NT2/D1 (cell line): ENCODE results near the gene BACH2.
"Not testable (repeated sequence)": the region's sequence is repeated elsewhere in the genome, so short reads cannot be mapped to it uniquely, and the experiment has no call there.

Source experiments
- DNase-seq: peaks from one replicate; pipeline ENCODE4 v3.0.0-alpha.2; 2011; ENCODE audit warnings: low read depth, low spot score
- H3K27me3 ChIP-seq: 2 replicates; pipeline ENCODE4 v1.6.0; 2011; ENCODE audit warnings: mild to moderate bottlenecking; ENCODE audit not compliant: insufficient read length, insufficient read depth
- H3K36me3 ChIP-seq: 2 replicates; pipeline ENCODE4 v1.6.1; 2011; ENCODE audit warnings: mild to moderate bottlenecking, low read length, mixed read lengths; ENCODE audit not compliant: insufficient read depth, insufficient read length
- H3K4me1 ChIP-seq: 2 replicates; pipeline ENCODE4 v1.5.1; 2011; ENCODE audit not compliant: insufficient read depth, insufficient read length
- H3K4me3 ChIP-seq: 2 replicates; pipeline ENCODE4 v1.5.1; 2011; ENCODE audit warnings: low read depth; ENCODE audit not compliant: insufficient read length
- H3K9ac ChIP-seq: 2 replicates; pipeline ENCODE4 v1.6.0; 2011; ENCODE audit warnings: low read depth; ENCODE audit not compliant: insufficient read length
- H3K9me3 ChIP-seq: 2 replicates; pipeline ENCODE4 v1.5.1; 2011; ENCODE audit warnings: mild to moderate bottlenecking, low read length; ENCODE audit not compliant: insufficient read depth
- SUZ12 ChIP-seq: IDR thresholded peaks from 2 replicates; pipeline ENCODE4 v1.6.1; 2011; ENCODE audit not compliant: insufficient read length, insufficient read depth; ENCODE audit errors: extremely low read depth
- YY1 ChIP-seq: IDR thresholded peaks from 2 replicates; pipeline ENCODE4 v1.6.1; 2011; ENCODE audit not compliant: insufficient read length, insufficient read depth
- ZNF274 ChIP-seq: IDR thresholded peaks from 2 replicates; pipeline ENCODE4 v1.6.1; 2011; ENCODE audit warnings: mild to moderate bottlenecking, low read depth, low read length

The BACH2 gene

GRCh38 chr6:90121982-90122381 is 174.7 kb downstream of the BACH2 start:
- DNase-seq = no peak
- Histone ChIP-seq H3K27me3 (no peaks in the 10 kb centered on the region), H3K4me1 (no peaks in the 10 kb centered on the region), H3K9ac (no peak overlapping the region), H3K9me3 (no peaks in the 10 kb centered on the region), H3K4me3 (no peak overlapping the region), H3K36me3 (no peaks in the 10 kb centered on the region)
- TF ChIP-seq ZNF274 (no peak), SUZ12 (no peak), YY1 (no peak)

- TF ChIP-seq SUZ12 (no peak), YY1 (no peak), ZNF274 (no peak)
- Histone ChIP-seq H3K36me3 (no peaks in the 10 kb centered on the region), H3K9ac (no peak overlapping the region), H3K4me1 (no peaks in the 10 kb centered on the region), H3K27me3 (no peaks in the 10 kb centered on the region), H3K9me3 (no peaks in the 10 kb centered on the region), H3K4me3 (no peak overlapping the region)
- DNase-seq = no peak
These were observed 176.3 kb downstream of the BACH2 start for GRCh38 chr6:90120327-90120726.

GRCh38 chr6:90119618-90120017 is 177.0 kb downstream of the BACH2 start:
- no peak overlapping the region for H3K4me3 ChIP-seq
- H3K4me1 ChIP-seq = no peaks in the 10 kb centered on the region
- no peaks in the 10 kb centered on the region for H3K27me3 ChIP-seq
- TF ChIP-seq SUZ12 (no peak), ZNF274 (no peak), YY1 (no peak)
- no peaks in the 10 kb centered on the region for H3K36me3 ChIP-seq
- H3K9me3 ChIP-seq = no peaks in the 10 kb centered on the region
- no peak overlapping the region for H3K9ac ChIP-seq
- no peak for DNase-seq

- Histone ChIP-seq H3K36me3 (no peaks in the 10 kb centered on the region), H3K27me3 (no peaks in the 10 kb centered on the region), H3K4me1 (no peaks in the 10 kb centered on the region), H3K9ac (no peak overlapping the region), H3K9me3 (no peaks in the 10 kb centered on the region), H3K4me3 (no peak overlapping the region)
- TF ChIP-seq ZNF274 (no peak), SUZ12 (no peak), YY1 (no peak)
- DNase-seq = no peak
These were observed 178.1 kb downstream of the BACH2 start for GRCh38 chr6:90118581-90118980.

GRCh38 chr6:90118069-90118468 is 178.6 kb downstream of the BACH2 start:
- TF ChIP-seq ZNF274 = no peak
- TF ChIP-seq YY1 = no peak
- TF ChIP-seq SUZ12 = no peak
- no peak for DNase-seq
- no peaks in the 10 kb centered on the region for H3K4me1 ChIP-seq
- no peaks in the 10 kb centered on the region for H3K9me3 ChIP-seq
- H3K9ac ChIP-seq = no peak overlapping the region
- no peaks in the 10 kb centered on the region for H3K27me3 ChIP-seq
- H3K4me3 ChIP-seq = no peak overlapping the region
- no peaks in the 10 kb centered on the region for H3K36me3 ChIP-seq

GRCh38 chr6:90116126-90116525 is 180.5 kb downstream of the BACH2 start:
- not testable (repeated sequence) for DNase-seq, H3K9me3 ChIP-seq, H3K9ac ChIP-seq, H3K4me1 ChIP-seq, H3K36me3 ChIP-seq, H3K27me3 ChIP-seq, H3K4me3 ChIP-seq

- no peak for DNase-seq
- H3K4me1 ChIP-seq = no peaks in the 10 kb centered on the region
- H3K4me3 ChIP-seq = no peak overlapping the region
- no peaks in the 10 kb centered on the region for H3K36me3 ChIP-seq
- no peaks in the 10 kb centered on the region for H3K9me3 ChIP-seq
- no peaks in the 10 kb centered on the region for H3K27me3 ChIP-seq
- no peak overlapping the region for H3K9ac ChIP-seq
- TF ChIP-seq YY1 (no peak), SUZ12 (no peak), ZNF274 (no peak)
These were observed 183.3 kb downstream of the BACH2 start for GRCh38 chr6:90113389-90113788.

GRCh38 chr6:90111387-90111786 is 185.3 kb downstream of the BACH2 start:
- no peak for TF ChIP-seq YY1
- no peak for TF ChIP-seq ZNF274
- no peak for TF ChIP-seq SUZ12
- Histone ChIP-seq H3K27me3 (no peaks in the 10 kb centered on the region), H3K9ac (no peak overlapping the region), H3K4me3 (no peak overlapping the region), H3K9me3 (no peaks in the 10 kb centered on the region), H3K4me1 (no peaks in the 10 kb centered on the region), H3K36me3 (no peaks in the 10 kb centered on the region)
- DNase-seq = no peak
